ENCODE results near the gene FGFR3. TPM values are rescaled to one million over a fixed set of nuclear protein-coding genes. Genes with fewer than 3 reads are reported as not detected.

FGFR3 gene
- total RNA-seq, 1 donor from 2014 or later, result 6.4 TPM

DNA sequence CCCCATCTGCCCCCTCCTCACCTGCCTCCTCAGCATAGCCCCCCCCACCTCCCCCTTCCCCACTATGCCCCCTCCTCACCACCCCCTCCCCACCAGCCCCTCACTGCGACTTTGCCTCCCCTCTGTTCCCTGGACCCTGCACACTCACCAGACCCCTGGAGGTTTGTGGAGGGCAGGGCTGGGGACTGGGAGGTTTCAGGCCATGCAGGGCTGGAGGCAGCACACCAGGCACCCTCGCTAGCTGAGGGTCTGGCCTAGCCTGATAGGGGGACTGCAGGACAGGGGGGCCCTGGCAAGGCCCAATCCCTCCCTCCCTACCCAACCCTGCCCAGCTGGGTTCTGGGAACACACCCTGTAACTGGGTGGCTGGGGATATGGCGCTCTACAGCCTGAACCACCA is 43.7 kb upstream of the FGFR3 start:
- Mint-ChIP-seq H3K27ac (ENCODE audit: unreplicated experiment) (no peak overlapping the region), H3K4me3 (ENCODE audit: unreplicated experiment) (no peak overlapping the region), H3K27me3 (ENCODE audit: unreplicated experiment) (no peaks in the 10 kb centered on the region), H3K36me3 (ENCODE audit: unreplicated experiment) (peaks cover 2% of the 10 kb centered on the region), H3K4me1 (ENCODE audit: unreplicated experiment) (peaks cover 3% of the 10 kb centered on the region), H3K9me3 (ENCODE audit: unreplicated experiment) (no peaks in the 10 kb centered on the region)
- no peak for TF ChIP-seq CTCF (IDR thresholded peaks at IDR 0.05)
- no peak for DNase-seq (ENCODE audit: extremely low spot score, unreplicated experiment)

GRCh38 chr4:1749826-1750225 is 43.3 kb upstream of the FGFR3 start:
- Mint-ChIP-seq H3K4me3 (ENCODE audit: unreplicated experiment) (no peak overlapping the region), H3K4me1 (ENCODE audit: unreplicated experiment) (peaks cover 3% of the 10 kb centered on the region), H3K9me3 (ENCODE audit: unreplicated experiment) (no peaks in the 10 kb centered on the region), H3K36me3 (ENCODE audit: unreplicated experiment) (peaks cover 2% of the 10 kb centered on the region), H3K27me3 (ENCODE audit: unreplicated experiment) (no peaks in the 10 kb centered on the region), H3K27ac (ENCODE audit: unreplicated experiment) (no peak overlapping the region)
- no peak for DNase-seq (ENCODE audit: extremely low spot score, unreplicated experiment)
- TF ChIP-seq CTCF (IDR thresholded peaks at IDR 0.05), result no peak

- Mint-ChIP-seq H3K4me1 (ENCODE audit: unreplicated experiment) (peaks cover 3% of the 10 kb centered on the region), H3K27ac (ENCODE audit: unreplicated experiment) (no peak overlapping the region), H3K36me3 (ENCODE audit: unreplicated experiment) (no peaks in the 10 kb centered on the region), H3K27me3 (ENCODE audit: unreplicated experiment) (no peaks in the 10 kb centered on the region), H3K9me3 (ENCODE audit: unreplicated experiment) (no peaks in the 10 kb centered on the region), H3K4me3 (ENCODE audit: unreplicated experiment) (no peak overlapping the region)
- TF ChIP-seq CTCF (IDR thresholded peaks at IDR 0.05), result no peak
- DNase-seq (ENCODE audit: extremely low spot score, unreplicated experiment), result no peak
Observed at GRCh38 chr4:1750381-1751154, 42.5 kb upstream of the FGFR3 start.

GRCh38 chr4:1751155-1751918 is 41.8 kb upstream of the FGFR3 start:
- no peaks in the 10 kb centered on the region for H3K36me3 Mint-ChIP-seq (ENCODE audit: unreplicated experiment)
- DNase-seq (ENCODE audit: extremely low spot score, unreplicated experiment), result no peak
- no peak overlapping the region for H3K27ac Mint-ChIP-seq (ENCODE audit: unreplicated experiment)
- no peak overlapping the region for H3K4me3 Mint-ChIP-seq (ENCODE audit: unreplicated experiment)
- TF ChIP-seq CTCF (IDR thresholded peaks at IDR 0.05), result no peak
- H3K27me3 Mint-ChIP-seq (ENCODE audit: unreplicated experiment), result no peaks in the 10 kb centered on the region
- H3K9me3 Mint-ChIP-seq (ENCODE audit: unreplicated experiment), result no peaks in the 10 kb centered on the region
- H3K4me1 Mint-ChIP-seq (ENCODE audit: unreplicated experiment), result peaks cover 3% of the 10 kb centered on the region

GRCh38 chr4:1751919-1752283 is 41.2 kb upstream of the FGFR3 start:
- H3K4me3 Mint-ChIP-seq (ENCODE audit: unreplicated experiment), result no peak overlapping the region
- H3K27me3 Mint-ChIP-seq (ENCODE audit: unreplicated experiment), result no peaks in the 10 kb centered on the region
- no peaks in the 10 kb centered on the region for H3K36me3 Mint-ChIP-seq (ENCODE audit: unreplicated experiment)
- DNase-seq (ENCODE audit: extremely low spot score, unreplicated experiment), result no peak
- peaks cover 3% of the 10 kb centered on the region for H3K4me1 Mint-ChIP-seq (ENCODE audit: unreplicated experiment)
- H3K27ac Mint-ChIP-seq (ENCODE audit: unreplicated experiment), result no peak overlapping the region
- no peak for TF ChIP-seq CTCF (IDR thresholded peaks at IDR 0.05)
- no peaks in the 10 kb centered on the region for H3K9me3 Mint-ChIP-seq (ENCODE audit: unreplicated experiment)
